Measurements from ENCODE around the gene KRT20. TPM values are rescaled to one million over a fixed set of nuclear protein-coding genes. Genes with fewer than 3 reads are reported as not detected.

KRT20 gene
- total RNA-seq, 1 experiment from 2014 or later = 0.13 TPM

GRCh38 chr17:40901981-40902474 is 17.0 kb upstream of the KRT20 start:
- ChIA-PET POLR2A (interaction anchor here (0.6 kb wide), 1 partner anchor 19 kb away, joined by 11 read pairs; no protein-coding TSS in a partner anchor), CTCF (interaction anchor here (0.6 to 1.4 kb wide), 3 partner anchors 85 to 764 kb away, joined by 3 read pairs; no protein-coding TSS in a partner anchor)
- Histone ChIP-seq H3K4me1 (ENCODE audit: control insufficient read depth, insufficient read depth, low read length) (peaks cover 18% of the 10 kb centered on the region), H3K9me3 (ENCODE audit: control insufficient read depth, insufficient read depth, low read depth, low read length) (no peaks in the 10 kb centered on the region), H3K27me3 (ENCODE audit: control insufficient read depth, insufficient read depth, low read length) (no peaks in the 10 kb centered on the region), H3K4me3 (ENCODE audit: low read depth in 2 of 2, low read length in 2 of 2) (no peak overlapping the region), H3K36me3 (ENCODE audit: control insufficient read depth, insufficient read depth, low read length) (no peaks in the 10 kb centered on the region), H3K27ac (ENCODE audit: low read length) (no peak overlapping the region; the same call in 1 of the 2 replicates)
- no peak for TF ChIP-seq SIN3A (IDR thresholded peaks at IDR 0.05; ENCODE audit: borderline replicate concordance, insufficient read depth, low read depth, low read length)
- TF ChIP-seq, protein P1, sequence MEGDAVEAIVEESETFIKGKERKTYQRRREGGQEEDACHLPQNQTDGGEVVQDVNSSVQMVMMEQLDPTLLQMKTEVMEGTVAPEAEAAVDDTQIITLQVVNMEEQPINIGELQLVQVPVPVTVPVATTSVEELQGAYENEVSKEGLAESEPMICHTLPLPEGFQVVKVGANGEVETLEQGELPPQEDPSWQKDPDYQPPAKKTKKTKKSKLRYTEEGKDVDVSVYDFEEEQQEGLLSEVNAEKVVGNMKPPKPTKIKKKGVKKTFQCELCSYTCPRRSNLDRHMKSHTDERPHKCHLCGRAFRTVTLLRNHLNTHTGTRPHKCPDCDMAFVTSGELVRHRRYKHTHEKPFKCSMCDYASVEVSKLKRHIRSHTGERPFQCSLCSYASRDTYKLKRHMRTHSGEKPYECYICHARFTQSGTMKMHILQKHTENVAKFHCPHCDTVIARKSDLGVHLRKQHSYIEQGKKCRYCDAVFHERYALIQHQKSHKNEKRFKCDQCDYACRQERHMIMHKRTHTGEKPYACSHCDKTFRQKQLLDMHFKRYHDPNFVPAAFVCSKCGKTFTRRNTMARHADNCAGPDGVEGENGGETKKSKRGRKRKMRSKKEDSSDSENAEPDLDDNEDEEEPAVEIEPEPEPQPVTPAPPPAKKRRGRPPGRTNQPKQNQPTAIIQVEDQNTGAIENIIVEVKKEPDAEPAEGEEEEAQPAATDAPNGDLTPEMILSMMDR (IDR thresholded peaks at IDR 0.05) = no peak
- no peak for TF ChIP-seq POLR2AphosphoS5 (IDR thresholded peaks at IDR 0.05; ENCODE audit: low read depth, low read length)
- no peak for TF ChIP-seq REST (IDR thresholded peaks at IDR 0.05; ENCODE audit: insufficient read depth in 1 of 2, low read depth in 2 of 2, low read length in 1 of 2)
- TF ChIP-seq TCF7L2 (IDR thresholded peaks at IDR 0.05; ENCODE audit: low read depth, low read length) = no peak
- DNase-seq (ENCODE audit: low read depth, low spot score) (no peak), ATAC-seq (peak; percentile 62)
- intact Hi-C loops (cut with micrococcal nuclease; ENCODE audit: unreplicated experiment) = loop anchor here (10.0 kb wide), 1 partner anchor 623 kb away; the partner anchor contains the start of gene KRT19
- BruUV-seq (replicated peaks) = no TSS peak
- in situ Hi-C loops (cut with HindIII; ENCODE audit: low pct_unique_long_range_greater_than_20kb, low sequenced_read_pairs) = no loop called here

DNA sequence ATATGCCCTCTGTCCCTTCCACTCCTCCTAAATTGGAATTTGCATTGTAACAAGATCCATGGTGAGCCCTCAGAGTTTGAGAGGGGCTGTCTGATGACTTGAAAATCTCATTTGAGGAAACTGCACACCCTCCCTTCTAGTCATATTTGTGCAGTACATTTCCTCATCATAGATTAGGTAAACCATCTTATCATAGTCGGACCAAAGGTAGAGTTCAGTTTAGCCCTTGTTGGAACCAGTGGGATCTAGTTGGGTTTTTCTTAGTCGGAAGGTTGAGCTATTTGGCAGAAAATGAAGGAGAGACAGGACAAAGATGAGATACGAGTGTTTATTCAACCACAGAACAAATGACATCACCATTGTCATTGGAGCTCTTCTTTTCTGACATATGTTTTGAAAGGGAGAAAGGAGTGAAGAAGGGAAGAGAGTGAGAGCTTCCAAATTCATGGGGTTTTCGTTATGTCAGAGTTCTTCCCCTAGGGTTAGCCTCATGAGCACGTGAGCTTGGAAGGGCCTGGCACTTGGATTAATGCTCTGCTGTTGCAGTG is 15.8 kb upstream of the KRT20 start:
- Histone ChIP-seq H3K27ac (ENCODE audit: low read length) (no peak overlapping the region), H3K9me3 (ENCODE audit: control insufficient read depth, insufficient read depth, low read depth, low read length) (no peaks in the 10 kb centered on the region), H3K27me3 (ENCODE audit: control insufficient read depth, insufficient read depth, low read length) (no peaks in the 10 kb centered on the region), H3K36me3 (ENCODE audit: control insufficient read depth, insufficient read depth, low read length) (no peaks in the 10 kb centered on the region), H3K4me1 (ENCODE audit: control insufficient read depth, insufficient read depth, low read length) (peaks cover 18% of the 10 kb centered on the region), H3K4me3 (ENCODE audit: low read depth in 2 of 2, low read length in 2 of 2) (no peak overlapping the region)
- ATAC-seq (no peak), DNase-seq (ENCODE audit: low read depth, low spot score) (no peak)
- TF ChIP-seq, protein P1 (IDR thresholded peaks at IDR 0.05) = no peak
- CTCF ChIA-PET = interaction anchor here (1.4 kb wide), 1 partner anchor 765 kb away, joined by 3 read pairs; no protein-coding TSS in a partner anchor
- no TSS peak for BruUV-seq (replicated peaks)
- intact Hi-C loops (cut with micrococcal nuclease; ENCODE audit: unreplicated experiment) (loop anchor here (10.0 kb wide), 1 partner anchor 624 kb away; the partner anchor contains the start of gene KRT19), in situ Hi-C loops (cut with HindIII; ENCODE audit: low pct_unique_long_range_greater_than_20kb, low sequenced_read_pairs) (no loop called here)
- POLR2A ChIA-PET = no interaction called here
